Fibroblast of skin of back (primary cell): ENCODE measurements around the gene LDAF1.

Experiments used
- DNase-seq: peaks from one replicate; pipeline ENCODE4 v3.0.0-alpha.2; 2013

The LDAF1 gene

DNA sequence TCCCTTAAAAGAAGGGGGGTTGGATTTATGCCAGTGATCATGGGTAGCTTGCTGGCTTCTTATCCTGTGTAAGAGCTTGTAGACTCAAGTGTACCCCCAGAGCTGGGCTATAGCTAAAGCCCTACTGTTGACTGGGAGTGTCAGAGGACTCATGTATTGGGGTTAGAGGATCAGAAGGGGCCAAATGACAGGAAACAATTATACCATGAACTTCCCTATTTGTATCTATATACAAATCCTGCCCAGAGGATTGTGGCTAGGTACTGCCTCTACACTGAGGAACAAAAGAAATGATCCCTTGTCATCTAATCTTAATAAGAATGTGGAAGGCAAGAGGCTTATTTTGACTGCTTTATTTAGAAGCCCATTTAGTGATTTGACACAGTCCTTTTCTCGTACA lies 38.6 kb downstream of the LDAF1 start:
- no peak for DNase-seq

DNA sequence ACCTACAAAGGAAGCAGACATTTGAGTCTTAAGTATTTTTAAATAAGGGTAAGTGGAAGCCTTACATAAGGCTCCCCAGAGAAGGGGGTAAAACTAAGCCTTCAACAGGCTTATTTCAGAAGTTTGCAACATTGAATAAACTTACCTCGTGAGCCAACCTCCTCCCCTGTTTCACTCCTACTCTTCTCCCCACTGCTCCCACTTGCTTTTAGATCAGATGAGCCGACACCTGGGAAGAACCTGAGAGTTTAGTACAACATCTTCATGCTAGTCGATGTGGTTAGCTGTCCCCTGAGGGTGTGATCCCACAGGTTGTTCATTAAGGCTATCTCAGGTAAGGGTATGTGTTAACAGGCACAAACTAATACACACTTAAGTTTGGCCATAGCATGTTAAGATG lies 39.1 kb downstream of the LDAF1 start:
- no peak for DNase-seq

DNA sequence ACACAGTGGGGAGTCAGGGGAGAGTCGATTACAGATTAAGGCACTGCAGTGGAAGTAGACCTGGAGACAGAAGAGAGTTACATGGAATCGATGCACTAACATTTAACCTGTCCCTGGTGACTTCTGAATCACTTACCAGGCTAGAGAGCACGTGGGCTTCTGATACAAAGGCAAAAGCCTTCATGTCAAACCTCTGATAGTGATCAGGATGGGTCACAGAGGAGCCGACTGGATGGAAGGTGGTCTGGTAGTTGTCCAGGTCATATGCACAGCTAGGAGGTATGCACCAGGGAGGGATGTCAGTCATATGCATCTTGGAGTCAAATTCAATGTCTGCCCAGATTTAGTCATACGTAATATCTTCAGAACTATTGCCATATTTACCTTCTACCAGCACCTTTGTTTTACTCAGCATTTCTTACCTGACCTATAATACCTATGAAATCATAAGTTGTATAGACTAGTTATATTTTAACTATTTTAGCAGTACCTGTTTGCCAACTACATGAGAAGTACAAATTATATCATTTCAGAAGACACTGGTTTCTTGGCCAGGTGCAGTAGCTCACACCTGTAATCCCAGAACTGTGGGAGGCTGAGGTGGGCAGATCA lies 41.2 kb downstream of the LDAF1 start:
- DNase-seq = no peak

DNA sequence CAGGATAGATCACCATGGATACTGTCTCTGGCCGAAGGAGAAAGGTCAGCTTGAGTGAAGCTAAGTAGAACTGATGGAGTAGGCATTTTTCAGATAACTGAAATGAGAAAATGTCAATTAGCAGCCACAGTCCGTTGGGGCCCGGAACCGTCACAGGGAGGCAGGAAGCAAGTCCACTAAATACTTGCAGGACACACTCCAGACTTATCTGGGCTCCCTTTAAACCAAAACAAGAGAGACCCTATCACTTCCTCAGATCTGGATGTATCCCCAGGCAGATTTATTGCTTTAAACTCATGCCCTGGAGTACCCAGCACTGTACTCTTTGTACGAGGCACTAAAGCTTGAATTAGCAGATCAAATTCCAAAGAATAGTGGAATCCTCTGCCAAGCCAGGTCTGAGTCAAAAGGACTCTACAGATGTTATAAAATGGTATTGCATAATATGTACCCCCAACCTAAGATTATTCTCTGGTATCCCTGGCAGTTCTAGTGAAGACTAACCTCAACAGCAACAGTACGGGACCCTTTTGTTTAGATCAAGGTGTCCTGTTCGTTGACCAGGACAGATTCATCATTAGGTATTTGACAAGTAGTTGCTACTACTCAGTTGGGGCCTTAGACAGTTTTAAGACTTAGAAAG lies 44.8 kb downstream of the LDAF1 start:
- DNase-seq = no peak

DNA sequence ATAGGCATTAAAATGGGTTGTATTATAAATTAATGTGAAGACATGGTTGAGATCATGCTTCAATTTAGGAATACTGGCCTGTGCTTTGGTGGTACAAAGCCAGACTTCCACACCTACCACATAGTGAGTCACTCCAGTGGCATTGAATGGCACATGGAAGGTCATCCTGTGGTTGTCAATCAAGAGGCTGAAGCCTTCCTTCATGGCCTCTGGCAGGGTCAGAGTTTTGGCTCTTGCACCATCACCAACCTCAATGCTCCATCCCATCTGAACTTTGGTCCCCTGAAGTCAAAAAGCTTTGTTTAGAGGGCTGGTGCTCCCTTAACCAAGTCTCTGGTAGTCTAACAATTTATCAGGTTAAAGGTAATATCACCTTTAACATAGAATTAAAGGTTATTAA lies 46.8 kb downstream of the LDAF1 start:
- DNase-seq = no peak

DNA sequence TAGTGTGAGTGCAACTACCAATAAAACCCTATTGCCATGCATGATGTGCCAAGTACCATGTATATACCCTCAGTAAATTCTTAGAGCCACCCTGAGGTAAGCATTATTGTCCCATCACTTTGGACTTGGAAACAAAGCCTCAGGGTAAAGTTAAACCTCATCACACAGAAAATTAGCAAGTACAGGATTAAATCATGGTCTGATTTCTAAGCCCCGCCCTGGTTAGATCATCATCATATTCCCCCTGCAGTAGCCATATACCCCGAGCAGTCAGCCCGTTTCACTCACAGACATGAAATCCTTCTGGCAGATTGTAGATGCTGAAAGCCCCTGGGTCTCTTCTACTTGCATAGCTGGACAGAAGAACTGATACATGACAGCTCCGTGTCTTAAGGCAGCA lies 48.1 kb downstream of the LDAF1 start:
- DNase-seq = no peak

DNA sequence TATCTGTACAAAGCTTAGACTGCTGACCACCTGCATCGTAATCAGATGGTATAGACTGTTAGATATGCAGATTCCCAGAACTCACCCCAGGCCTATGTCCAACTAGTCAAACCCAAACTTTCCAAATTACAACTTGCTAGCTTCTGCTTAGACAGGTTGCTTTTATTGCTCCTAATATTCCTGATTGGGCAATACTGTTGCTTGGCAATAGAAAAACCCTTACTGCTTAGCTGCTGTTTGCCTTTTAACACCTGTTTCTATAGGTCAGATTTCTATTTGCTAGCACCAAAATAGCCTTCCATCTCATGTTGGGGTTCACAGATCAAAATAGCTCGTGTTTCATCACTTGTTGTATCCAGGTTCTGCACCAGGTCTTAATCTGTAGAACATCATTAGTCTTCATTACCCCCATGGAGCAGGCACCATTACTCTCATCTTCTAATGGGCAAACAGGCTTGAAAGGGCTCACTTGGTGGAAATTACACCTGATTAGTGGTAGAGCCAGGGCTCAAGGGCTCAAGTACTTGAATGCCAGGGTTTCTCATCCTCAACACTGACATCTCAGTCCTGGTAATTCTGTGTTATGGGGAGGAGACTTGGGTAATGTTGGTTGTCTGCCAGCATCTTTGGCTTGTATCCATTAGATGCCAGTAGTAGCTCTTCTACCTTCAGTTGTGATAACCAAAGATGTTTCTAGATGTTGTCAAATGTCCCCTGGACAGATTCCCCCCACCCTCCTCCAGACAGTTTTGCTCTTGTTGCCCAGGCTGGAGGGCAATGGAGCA lies 50.2 kb downstream of the LDAF1 start:
- no peak for DNase-seq

DNA sequence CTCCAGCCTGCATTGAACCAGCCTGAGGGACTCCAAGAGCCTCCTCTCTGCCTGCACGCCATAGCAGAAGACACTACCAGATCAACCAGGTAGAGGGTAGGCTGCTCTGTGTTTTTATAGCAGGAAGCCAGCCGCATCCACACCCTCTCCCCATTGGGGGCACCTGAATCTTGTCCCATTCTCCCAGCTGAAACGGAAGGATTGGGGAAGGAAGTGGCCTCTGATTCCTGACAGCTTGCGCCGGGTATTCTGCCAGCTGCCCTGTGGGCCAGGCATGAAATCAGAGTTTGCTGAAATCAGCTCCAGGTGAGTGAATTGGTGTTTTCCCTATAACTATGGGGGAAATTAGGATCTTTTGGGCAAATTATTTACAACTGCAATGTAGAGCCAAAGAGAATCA lies 53.0 kb downstream of the LDAF1 start, which contains the start of gene ZP2:
Gene ZP2, minus strand, starts transcription at position 89 of the 400 bp plus-strand sequence. Its CDS starts 27 bp downstream, at position 62.
- DNase-seq = no peak

DNA sequence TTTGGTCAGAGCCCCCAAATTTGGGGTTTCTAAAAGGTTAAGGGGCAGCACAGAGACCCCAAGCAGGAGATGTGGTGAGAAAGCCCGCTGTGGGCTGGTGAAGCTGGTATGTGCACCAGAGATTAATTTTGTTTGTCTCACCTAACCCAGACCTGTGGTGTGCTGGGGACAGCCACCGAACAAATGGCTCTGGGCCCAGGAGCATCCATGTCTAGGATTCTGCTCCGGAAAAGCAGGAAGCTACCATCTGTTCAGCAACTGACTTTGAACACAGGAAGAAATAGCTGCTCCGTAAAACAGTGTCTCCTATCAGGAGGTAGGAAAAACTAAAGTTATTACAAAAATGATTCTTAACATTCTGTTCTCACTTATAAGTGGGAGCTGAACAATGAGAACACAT lies 55.6 kb downstream of the LDAF1 start:
- no peak for DNase-seq

DNA sequence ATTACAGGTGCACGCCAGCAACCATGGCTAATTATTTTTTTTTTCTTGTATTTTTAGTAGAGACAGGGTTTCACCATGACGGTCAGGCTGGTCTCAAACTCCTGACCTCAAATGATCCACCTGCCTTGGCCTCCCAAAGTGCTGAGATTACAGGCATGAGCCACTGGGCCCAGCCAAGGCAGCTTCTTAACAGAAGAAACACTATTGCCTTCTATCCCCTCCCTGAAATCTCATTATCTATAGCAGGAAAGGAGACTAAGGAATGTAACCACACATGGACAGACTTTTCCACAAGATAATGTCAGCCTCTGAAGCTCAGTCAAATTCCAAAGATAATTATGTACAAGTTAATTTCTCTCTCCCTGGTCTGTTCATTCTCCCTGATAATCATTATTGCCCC lies 58.6 kb downstream of the LDAF1 start:
- no peak for DNase-seq

DNA sequence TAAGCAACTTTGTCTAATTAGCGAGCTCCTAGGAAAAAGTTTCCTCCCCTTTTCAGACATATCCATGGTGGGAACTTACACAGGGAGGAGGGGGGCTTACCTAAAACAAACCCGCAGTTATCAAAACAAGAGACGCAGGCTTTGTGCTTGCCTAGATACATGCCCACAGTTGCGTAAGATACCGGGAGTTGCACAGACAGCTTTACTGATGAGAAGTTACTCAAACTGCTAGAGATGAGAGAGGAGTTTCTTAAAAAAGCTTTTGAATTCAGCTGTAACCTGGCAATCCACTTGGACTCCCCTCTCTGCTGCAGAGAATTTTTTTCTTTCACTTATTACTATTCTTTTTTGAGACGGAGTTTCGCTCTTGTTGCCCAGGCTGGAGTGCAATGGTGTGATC lies 59.7 kb downstream of the LDAF1 start:
- no peak for DNase-seq

DNA sequence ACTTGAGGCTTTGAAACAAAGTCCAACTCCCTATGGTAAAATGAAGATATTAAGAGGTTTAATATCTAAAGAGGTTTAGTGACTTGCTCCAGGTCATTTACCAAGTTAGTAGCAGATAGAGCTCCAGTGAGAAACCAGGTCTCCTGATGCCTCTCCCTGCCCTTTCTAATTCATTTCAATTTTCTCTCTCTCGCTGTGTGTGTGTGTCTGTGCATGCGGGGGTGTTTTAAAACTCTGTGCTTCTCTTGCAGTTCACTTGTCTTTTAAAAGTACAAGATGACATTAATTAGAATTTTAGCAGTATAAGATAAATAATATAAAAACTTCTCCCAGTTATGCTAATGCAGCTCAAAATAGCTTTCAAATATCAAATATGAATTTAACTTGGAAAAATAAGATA lies 61.1 kb downstream of the LDAF1 start:
- DNase-seq = no peak

DNA sequence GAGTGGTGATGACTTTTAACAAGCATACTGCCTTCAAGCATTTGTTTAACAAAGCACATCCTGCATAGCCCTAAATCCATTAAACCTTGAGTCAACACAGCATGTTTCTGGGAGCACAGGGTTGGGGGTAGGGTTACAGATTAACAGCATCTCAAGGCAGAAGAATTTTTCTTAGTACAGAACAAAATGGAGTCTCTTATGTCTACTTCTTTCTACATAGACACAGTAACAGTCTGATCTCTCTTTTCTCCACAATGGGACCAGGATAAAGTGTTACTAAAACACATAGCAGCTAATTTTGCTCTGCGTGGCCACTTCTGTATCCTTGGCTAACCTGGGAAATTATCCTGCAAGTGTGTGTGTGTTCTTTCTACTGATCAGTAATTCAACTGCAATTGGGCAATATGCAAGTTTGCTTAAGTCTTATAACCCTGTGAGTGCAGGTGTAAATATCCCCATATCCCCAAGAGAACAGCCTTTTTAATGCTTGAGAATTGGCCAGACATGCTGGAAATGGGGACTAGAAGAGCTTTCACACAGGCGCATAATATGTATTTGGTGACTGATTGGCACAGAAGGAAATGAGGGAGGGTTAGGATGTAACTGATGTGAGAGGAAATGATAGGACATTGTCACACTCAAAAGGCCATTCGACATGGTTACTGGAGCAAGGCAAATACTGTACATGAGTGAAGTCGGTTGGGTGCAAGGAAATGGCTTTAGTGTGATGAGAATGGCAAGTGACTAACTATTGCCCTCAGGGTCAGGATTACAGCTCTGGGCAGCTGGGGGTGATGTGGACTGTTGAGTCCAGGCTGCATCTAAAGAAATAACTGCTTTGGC lies 64.2 kb downstream of the LDAF1 start:
- no peak for DNase-seq

DNA sequence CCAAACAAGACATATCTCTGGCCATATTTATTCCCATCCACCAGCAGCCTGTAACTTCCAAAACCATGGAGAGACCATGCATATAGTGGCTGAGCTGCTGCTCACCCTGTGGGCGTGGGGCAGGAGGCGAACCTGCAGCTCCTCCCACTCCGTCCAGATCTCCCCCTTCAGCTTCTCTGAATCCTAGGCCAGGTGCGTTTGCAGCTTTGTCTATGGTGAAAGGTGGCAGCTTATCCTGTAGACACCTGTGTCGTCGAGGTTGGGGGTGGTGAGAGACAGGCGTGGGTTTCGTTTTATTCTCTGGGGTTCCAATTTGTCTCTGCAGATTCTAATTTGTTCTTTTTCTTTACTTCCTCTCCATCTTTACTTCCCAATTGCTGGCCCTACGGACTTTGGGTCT lies 65.3 kb downstream of the LDAF1 start:
- no peak for DNase-seq

DNA sequence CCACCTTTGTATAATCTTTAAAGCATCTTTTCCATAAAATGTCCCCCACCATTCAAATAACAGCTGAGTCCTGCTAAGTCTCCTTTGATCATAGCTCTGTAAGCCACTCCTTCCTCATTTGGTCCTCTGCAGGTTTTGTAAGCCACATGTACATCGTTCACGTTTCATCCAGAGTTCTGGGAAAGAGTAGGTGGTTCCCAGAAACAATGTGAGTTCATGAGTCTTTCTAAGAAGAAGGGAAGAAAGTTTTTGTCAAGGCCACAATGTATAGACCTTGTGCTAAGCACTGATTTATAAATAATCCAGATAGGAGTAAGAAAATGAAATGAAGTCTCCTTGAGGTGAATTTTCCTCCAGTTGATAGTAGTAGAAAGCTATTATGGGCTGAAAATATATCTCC lies 66.3 kb downstream of the LDAF1 start:
- DNase-seq = no peak

DNA sequence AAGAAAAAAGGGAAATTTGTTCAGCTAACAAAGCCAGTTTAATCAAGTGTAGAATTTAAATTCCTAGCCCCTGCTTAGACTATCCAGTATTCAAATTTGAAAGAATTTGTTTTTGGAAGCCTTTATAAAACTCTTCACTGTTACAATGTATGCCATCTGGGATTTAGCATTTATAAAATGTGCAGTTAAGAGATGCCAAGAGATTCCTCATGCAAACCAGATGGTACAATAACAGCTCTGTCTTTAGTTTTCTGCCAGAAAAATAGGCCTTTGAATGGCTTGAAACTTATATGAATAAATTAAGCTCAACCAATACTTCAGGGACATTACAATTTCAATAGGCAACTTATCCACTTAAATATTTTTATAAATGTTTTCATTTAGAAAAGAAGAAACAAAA lies 68.3 kb downstream of the LDAF1 start:
- no peak for DNase-seq

DNA sequence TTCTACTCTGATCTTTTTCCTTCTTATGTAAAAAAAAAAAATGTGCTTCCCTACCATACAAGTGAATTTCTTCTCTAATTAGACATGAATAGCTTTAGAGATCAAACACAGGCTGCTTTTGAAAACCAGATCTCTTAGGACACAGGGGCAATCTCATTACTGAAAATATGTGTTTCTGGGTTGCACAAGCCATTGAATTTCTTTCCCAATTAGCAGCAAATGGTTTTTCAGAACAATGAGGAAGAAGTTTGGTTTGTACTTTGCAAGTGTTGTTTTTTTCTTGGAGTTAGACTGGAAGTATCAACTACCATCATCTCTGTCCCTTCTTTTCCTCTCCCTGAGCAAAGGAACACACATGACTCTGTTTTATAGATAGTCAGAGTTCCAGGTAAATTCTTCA lies 69.4 kb downstream of the LDAF1 start:
- no peak for DNase-seq

DNA sequence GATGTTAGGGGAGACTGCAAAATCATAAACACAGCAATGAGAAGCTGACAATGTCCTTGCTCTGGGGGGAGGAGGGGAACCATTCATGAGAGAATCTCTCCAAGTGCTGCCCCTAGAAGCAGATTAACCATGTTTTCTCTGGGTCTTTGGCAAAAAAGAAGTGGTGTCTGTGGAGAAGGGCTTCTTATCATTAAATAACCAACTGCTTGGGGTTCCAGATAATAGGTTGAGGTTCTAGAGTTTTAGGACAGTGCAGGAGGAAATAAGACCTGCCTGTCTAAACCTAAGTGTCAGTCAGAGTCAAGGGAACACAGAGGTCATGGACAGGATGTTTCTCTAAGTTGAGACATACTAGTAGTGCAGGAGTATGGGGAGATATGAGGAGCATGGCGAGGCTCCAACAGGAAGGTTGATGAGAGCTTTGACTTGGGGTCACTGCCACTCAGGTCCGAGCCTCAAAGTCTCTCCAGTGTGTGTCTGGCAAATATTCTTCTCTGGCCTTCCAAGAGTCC lies 69.9 kb downstream of the LDAF1 start:
- no peak for DNase-seq
